ENCODE data around the gene SLC13A2. TPM values are rescaled to one million over a fixed set of nuclear protein-coding genes. Genes with fewer than 3 reads are reported as not detected.
A peak's percentile ranks its signal among the peaks of the same experiment; 100 is the strongest.

SLC13A2 gene
- total RNA-seq, 4 donors from 2014 or later = not detected

- Histone ChIP-seq H3K27me3 (no peaks in the 10 kb centered on the region), H3K9me3 (no peaks in the 10 kb centered on the region), H3K4me3 (replicated peaks in 1 of 3) (no peak overlapping the region), H3K27ac (peak overlapping the region; percentile 90 to 95 (median 94)), H3K36me3 (no peaks in the 10 kb centered on the region), H3K4me1 (peaks cover 53 to 76% of the 10 kb centered on the region in 2 donors)
- 71 to 81% methylated on average over 4 to 24 of the region's 25 CpGs for WGBS, 2 donors
- peak; percentile 92 to 93 for DNase-seq
- intact Hi-C loops (cut with DNase I) = no loop called here
- TF ChIP-seq POLR2A (IDR thresholded peaks at IDR 0.05) (peak in 1 of 2 donors; percentile 11), CTCF (IDR thresholded peaks at IDR 0.05) (no peak)
These were observed 51.3 kb downstream of the SLC13A2 start for GRCh38 chr17:28524476-28525424.

GRCh38 chr17:28526381-28526780, 52.9 kb downstream of the SLC13A2 start:
- H3K27ac ChIP-seq = peak overlapping the region in 1 of 3 donors; percentile 33
- TF ChIP-seq POLR2A (IDR thresholded peaks at IDR 0.05) (no peak), CTCF (IDR thresholded peaks at IDR 0.05) (no peak)
- H3K9me3 ChIP-seq = no peaks in the 10 kb centered on the region
- intact Hi-C loops (cut with DNase I) = no loop called here
- H3K4me3 ChIP-seq (replicated peaks in 1 of 3) = no peak overlapping the region
- H3K36me3 ChIP-seq = no peaks in the 10 kb centered on the region
- peaks cover 42 to 62% of the 10 kb centered on the region in 2 donors for H3K4me1 ChIP-seq
- no peak for DNase-seq
- H3K27me3 ChIP-seq = no peaks in the 10 kb centered on the region
- 78 to 97% methylated on average over 4 to 6 of the region's 8 CpGs for WGBS, 2 donors

DNA sequence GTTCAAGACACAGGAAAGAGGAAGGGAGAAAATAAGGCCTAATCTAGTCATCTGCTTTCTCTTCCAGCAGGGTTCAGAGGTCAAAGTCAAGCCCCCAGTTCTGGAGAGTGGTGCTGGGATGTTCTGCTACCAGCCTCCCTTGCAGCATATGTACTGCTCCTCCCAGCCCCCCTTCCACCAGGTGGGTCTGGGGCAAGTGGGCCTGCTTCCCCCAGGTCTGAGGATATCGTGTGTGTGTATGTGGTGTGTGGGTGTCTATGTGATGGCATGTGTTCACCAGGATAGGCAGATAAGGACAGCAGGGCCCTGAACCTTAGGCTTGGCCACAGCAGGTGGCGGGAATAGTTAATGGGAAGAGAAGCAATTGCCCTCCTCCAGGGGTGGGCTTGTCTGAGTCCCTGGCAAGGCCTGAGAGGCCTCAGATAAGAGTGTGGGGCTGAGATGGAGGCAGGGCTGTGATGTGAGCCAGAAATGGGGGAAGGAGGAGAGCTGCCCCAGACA, 53.8 kb downstream of the SLC13A2 start:
- H3K4me3 ChIP-seq (replicated peaks in 1 of 3) = no peak overlapping the region
- DNase-seq = no peak
- H3K4me1 ChIP-seq = peaks cover 34 to 54% of the 10 kb centered on the region in 2 donors
- 94% methylated on average over 2 of the region's 2 CpGs for WGBS, 2 donors
- H3K27me3 ChIP-seq = no peaks in the 10 kb centered on the region
- H3K36me3 ChIP-seq = no peaks in the 10 kb centered on the region
- H3K27ac ChIP-seq = peak overlapping the region in 2 of 3 donors; percentile 33 to 53
- TF ChIP-seq CTCF (IDR thresholded peaks at IDR 0.05) = no peak
- no peak for TF ChIP-seq POLR2A (IDR thresholded peaks at IDR 0.05)
- intact Hi-C loops (cut with DNase I) = no loop called here
- H3K9me3 ChIP-seq = no peaks in the 10 kb centered on the region

DNA sequence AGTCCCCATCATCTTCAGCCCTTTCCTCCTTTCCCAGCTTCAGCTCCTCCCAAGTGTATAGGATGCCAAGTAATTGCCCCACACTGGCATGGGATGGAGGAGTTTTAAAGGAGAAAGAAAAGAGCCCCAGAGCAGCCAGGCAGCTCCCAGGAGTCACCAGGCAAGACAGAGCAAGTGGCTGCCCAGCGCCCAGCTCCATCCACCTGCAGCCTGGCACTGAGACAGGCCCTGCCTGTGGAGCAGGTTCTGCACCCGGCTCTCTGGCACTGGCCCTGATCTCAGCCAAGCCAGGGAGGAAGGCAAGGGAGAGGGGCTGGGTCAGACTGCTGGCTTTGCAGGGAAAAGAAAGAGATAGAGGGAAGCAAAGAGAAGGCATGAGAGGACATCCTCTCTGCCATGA, 54.4 kb downstream of the SLC13A2 start:
- intact Hi-C loops (cut with DNase I) = no loop called here
- peak; percentile 66 to 81 for DNase-seq
- Histone ChIP-seq H3K9me3 (no peaks in the 10 kb centered on the region), H3K27ac (peak overlapping the region in 2 of 3 donors; percentile 33 to 53), H3K27me3 (no peaks in the 10 kb centered on the region), H3K4me1 (peaks cover 30 to 52% of the 10 kb centered on the region in 2 donors), H3K4me3 (replicated peaks in 1 of 3) (no peak overlapping the region), H3K36me3 (no peaks in the 10 kb centered on the region)
- no peak for TF ChIP-seq CTCF (IDR thresholded peaks at IDR 0.05)
- no peak for TF ChIP-seq POLR2A (IDR thresholded peaks at IDR 0.05)
- 43 to 44% methylated on average over 2 of the region's 2 CpGs for WGBS, 2 donors
